Measurements from ENCODE around the gene F11.
"Not testable (repeated sequence)": the region's sequence is repeated elsewhere in the genome, so short reads cannot be mapped to it uniquely, and the experiment has no call there.

F11 gene

GRCh38 chr4:186249785-186250754, 15.9 kb upstream of the F11 start:
- no peak overlapping the region for H3K27ac ChIP-seq (ENCODE audit: insufficient read depth, low read length, poor library complexity, severe bottlenecking)
- no peak overlapping the region for H3K4me3 ChIP-seq (ENCODE audit: insufficient read depth, low read depth, low read length, poor library complexity, severe bottlenecking)
- no peak for DNase-seq

GRCh38 chr4:186250760-186251159, 15.2 kb upstream of the F11 start:
- no peak for DNase-seq
- Histone ChIP-seq H3K4me1 (ENCODE audit: control insufficient read depth, insufficient read depth, low read length, poor library complexity, severe bottlenecking) (no peaks in the 10 kb centered on the region), H3K4me3 (ENCODE audit: insufficient read depth, low read depth, low read length, poor library complexity, severe bottlenecking) (no peak overlapping the region), H3K36me3 (ENCODE audit: control insufficient read depth, insufficient read depth, low read length) (no peaks in the 10 kb centered on the region), H3K27ac (ENCODE audit: insufficient read depth, low read length, poor library complexity, severe bottlenecking) (no peak overlapping the region), H3K27me3 (replicated peaks; ENCODE audit: control insufficient read depth, insufficient read depth, low read length, poor library complexity, severe bottlenecking) (no peaks in the 10 kb centered on the region), H3K9me3 (ENCODE audit: control insufficient read depth, low read length) (no peaks in the 10 kb centered on the region)

More at GRCh38 chr4:186249785-186250754, 15.9 kb upstream of the F11 start:
- H3K27me3 ChIP-seq (replicated peaks; ENCODE audit: control insufficient read depth, insufficient read depth, low read length, poor library complexity, severe bottlenecking) = no peaks in the 10 kb centered on the region
- H3K36me3 ChIP-seq (ENCODE audit: control insufficient read depth, insufficient read depth, low read length) = no peaks in the 10 kb centered on the region
- no peaks in the 10 kb centered on the region for H3K9me3 ChIP-seq (ENCODE audit: control insufficient read depth, low read length)
- H3K4me1 ChIP-seq (ENCODE audit: control insufficient read depth, insufficient read depth, low read length, poor library complexity, severe bottlenecking) = no peaks in the 10 kb centered on the region

- Histone ChIP-seq H3K9me3 (ENCODE audit: control insufficient read depth, low read length) (no peaks in the 10 kb centered on the region), H3K27ac (ENCODE audit: insufficient read depth, low read length, poor library complexity, severe bottlenecking) (no peak overlapping the region), H3K36me3 (ENCODE audit: control insufficient read depth, insufficient read depth, low read length) (no peaks in the 10 kb centered on the region), H3K4me1 (ENCODE audit: control insufficient read depth, insufficient read depth, low read length, poor library complexity, severe bottlenecking) (no peaks in the 10 kb centered on the region), H3K27me3 (replicated peaks; ENCODE audit: control insufficient read depth, insufficient read depth, low read length, poor library complexity, severe bottlenecking) (no peaks in the 10 kb centered on the region), H3K4me3 (ENCODE audit: insufficient read depth, low read depth, low read length, poor library complexity, severe bottlenecking) (no peak overlapping the region)
- DNase-seq = no peak
Measured at GRCh38 chr4:186255122-186255521, 10.9 kb upstream of the F11 start.

- Histone ChIP-seq H3K9me3 (ENCODE audit: control insufficient read depth, low read length) (no peaks in the 10 kb centered on the region), H3K4me1 (ENCODE audit: control insufficient read depth, insufficient read depth, low read length, poor library complexity, severe bottlenecking) (no peaks in the 10 kb centered on the region), H3K36me3 (ENCODE audit: control insufficient read depth, insufficient read depth, low read length) (no peaks in the 10 kb centered on the region), H3K4me3 (ENCODE audit: insufficient read depth, low read depth, low read length, poor library complexity, severe bottlenecking) (no peak overlapping the region), H3K27me3 (replicated peaks; ENCODE audit: control insufficient read depth, insufficient read depth, low read length, poor library complexity, severe bottlenecking) (no peaks in the 10 kb centered on the region), H3K27ac (ENCODE audit: insufficient read depth, low read length, poor library complexity, severe bottlenecking) (no peak overlapping the region)
- DNase-seq = no peak
Measured at GRCh38 chr4:186258216-186258811, 7.7 kb upstream of the F11 start.

GRCh38 chr4:186260117-186260503, 5.9 kb upstream of the F11 start:
- H3K36me3 ChIP-seq (ENCODE audit: control insufficient read depth, insufficient read depth, low read length) = no peaks in the 10 kb centered on the region
- H3K27ac ChIP-seq (ENCODE audit: insufficient read depth, low read length, poor library complexity, severe bottlenecking) = no peak overlapping the region
- H3K27me3 ChIP-seq (replicated peaks; ENCODE audit: control insufficient read depth, insufficient read depth, low read length, poor library complexity, severe bottlenecking) = no peaks in the 10 kb centered on the region
- DNase-seq = no peak
- H3K4me3 ChIP-seq (ENCODE audit: insufficient read depth, low read depth, low read length, poor library complexity, severe bottlenecking) = no peak overlapping the region
- H3K4me1 ChIP-seq (ENCODE audit: control insufficient read depth, insufficient read depth, low read length, poor library complexity, severe bottlenecking) = no peaks in the 10 kb centered on the region
- H3K9me3 ChIP-seq (ENCODE audit: control insufficient read depth, low read length) = no peaks in the 10 kb centered on the region

GRCh38 chr4:186260504-186261448, 5.2 kb upstream of the F11 start:
- Histone ChIP-seq H3K9me3 (ENCODE audit: control insufficient read depth, low read length) (no peaks in the 10 kb centered on the region), H3K27ac (ENCODE audit: insufficient read depth, low read length, poor library complexity, severe bottlenecking) (no peak overlapping the region), H3K27me3 (replicated peaks; ENCODE audit: control insufficient read depth, insufficient read depth, low read length, poor library complexity, severe bottlenecking) (no peaks in the 10 kb centered on the region), H3K36me3 (ENCODE audit: control insufficient read depth, insufficient read depth, low read length) (no peaks in the 10 kb centered on the region), H3K4me1 (ENCODE audit: control insufficient read depth, insufficient read depth, low read length, poor library complexity, severe bottlenecking) (no peaks in the 10 kb centered on the region), H3K4me3 (ENCODE audit: insufficient read depth, low read depth, low read length, poor library complexity, severe bottlenecking) (no peak overlapping the region)
- no peak for DNase-seq

GRCh38 chr4:186264660-186265059, 1.3 kb upstream of the F11 start:
- Histone ChIP-seq H3K4me1 (ENCODE audit: control insufficient read depth, insufficient read depth, low read length, poor library complexity, severe bottlenecking) (no peaks in the 10 kb centered on the region), H3K9me3 (ENCODE audit: control insufficient read depth, low read length) (no peaks in the 10 kb centered on the region), H3K4me3 (ENCODE audit: insufficient read depth, low read depth, low read length, poor library complexity, severe bottlenecking) (no peak overlapping the region), H3K36me3 (ENCODE audit: control insufficient read depth, insufficient read depth, low read length) (no peaks in the 10 kb centered on the region), H3K27me3 (replicated peaks; ENCODE audit: control insufficient read depth, insufficient read depth, low read length, poor library complexity, severe bottlenecking) (no peaks in the 10 kb centered on the region), H3K27ac (ENCODE audit: insufficient read depth, low read length, poor library complexity, severe bottlenecking) (no peak overlapping the region)
- no peak for DNase-seq

GRCh38 chr4:186265250-186265649, 739 bp upstream of the F11 start:
- not testable (repeated sequence) for H3K27me3 ChIP-seq (replicated peaks; ENCODE audit: control insufficient read depth, insufficient read depth, low read length, poor library complexity, severe bottlenecking)

GRCh38 chr4:186266729-186267456, 904 bp downstream of the F11 start:
- no peak overlapping the region for H3K4me3 ChIP-seq (ENCODE audit: insufficient read depth, low read depth, low read length, poor library complexity, severe bottlenecking)

More at GRCh38 chr4:186265250-186265649, 739 bp upstream of the F11 start:
- DNase-seq; H3K4me1 ChIP-seq (ENCODE audit: control insufficient read depth, insufficient read depth, low read length, poor library complexity, severe bottlenecking); H3K27ac ChIP-seq (ENCODE audit: insufficient read depth, low read length, poor library complexity, severe bottlenecking); H3K4me3 ChIP-seq (ENCODE audit: insufficient read depth, low read depth, low read length, poor library complexity, severe bottlenecking); H3K36me3 ChIP-seq (ENCODE audit: control insufficient read depth, insufficient read depth, low read length); H3K9me3 ChIP-seq (ENCODE audit: control insufficient read depth, low read length): not testable (repeated sequence)

More at GRCh38 chr4:186266729-186267456, 904 bp downstream of the F11 start:
- Histone ChIP-seq H3K27ac (ENCODE audit: insufficient read depth, low read length, poor library complexity, severe bottlenecking) (no peak overlapping the region), H3K27me3 (replicated peaks; ENCODE audit: control insufficient read depth, insufficient read depth, low read length, poor library complexity, severe bottlenecking) (no peaks in the 10 kb centered on the region), H3K9me3 (ENCODE audit: control insufficient read depth, low read length) (no peaks in the 10 kb centered on the region), H3K4me1 (ENCODE audit: control insufficient read depth, insufficient read depth, low read length, poor library complexity, severe bottlenecking) (no peaks in the 10 kb centered on the region), H3K36me3 (ENCODE audit: control insufficient read depth, insufficient read depth, low read length) (no peaks in the 10 kb centered on the region)
- no peak for DNase-seq
